Measurements from ENCODE around the gene SMPD1. TPM values are rescaled to one million over a fixed set of nuclear protein-coding genes. Genes with fewer than 3 reads are reported as not detected.

SMPD1 gene
- total and polyA plus RNA-seq, 2 of the 4 experiments (the other 2 are of a cell fraction) = 19.5 to 108 TPM

DNA sequence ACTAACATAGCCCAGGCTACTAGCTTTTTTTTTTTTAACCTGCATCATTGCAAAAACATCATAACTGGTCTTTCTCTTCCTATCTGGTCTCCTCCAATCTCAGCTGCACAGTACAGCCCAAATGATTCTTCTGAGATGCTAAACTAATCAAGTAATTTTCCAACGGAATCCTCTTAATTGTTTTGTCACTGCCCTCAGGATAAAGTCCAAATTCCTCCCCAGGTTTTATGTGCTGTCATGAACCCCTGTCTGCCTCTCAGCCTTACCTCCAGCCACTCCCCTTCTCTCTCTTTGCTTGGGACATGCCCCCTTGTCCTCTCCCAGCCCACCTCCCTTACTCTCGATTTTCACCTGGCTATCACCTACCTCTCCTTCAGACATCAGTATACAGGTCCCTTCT, 16.1 kb downstream of the SMPD1 start:
- H3K23ac ChIP-seq (ENCODE audit: low read depth, low read length) = no peak overlapping the region
- H4K5ac ChIP-seq (ENCODE audit: low read depth, low read length) = no peak overlapping the region
- H3K9me1 ChIP-seq (ENCODE audit: insufficient read depth, low read length) = peaks cover 29% of the 10 kb centered on the region
- H3K9ac ChIP-seq (ENCODE audit: low read depth, low read length) = no peak overlapping the region
- ATAC-seq (ENCODE audit: low read depth) (no peak), DNase-seq (no peak)
- no peak overlapping the region for H4K8ac ChIP-seq (ENCODE audit: low read depth in 2 of 2, low read length in 2 of 2)
- 58% methylated on average over 2 of the region's 2 CpGs; no CpG with 5 or more reads in 1 of the 2 experiments for WGBS, 2 experiments (ENCODE audit: extremely low coverage in 2 of 2, insufficient read length in 1 of 2)
- no peak overlapping the region for H4K91ac ChIP-seq (ENCODE audit: insufficient read depth, low read depth, low read length)
- H3K4me3 ChIP-seq (ENCODE audit: insufficient read depth, low read depth, low read length) = no peak overlapping the region
- no peak overlapping the region for H3K4ac ChIP-seq (ENCODE audit: low read depth, low read length)
- no peak overlapping the region for H2BK20ac ChIP-seq (ENCODE audit: low read depth, low read length)
- peaks cover 8% of the 10 kb centered on the region for H4K20me1 ChIP-seq (ENCODE audit: insufficient read depth, low read length)
- intact Hi-C loops (cut with micrococcal nuclease) (no loop called here), in situ Hi-C loops (cut with MboI; ENCODE audit: low sequenced_read_pairs) (no loop called here), dilution Hi-C loops (cut with HindIII; ENCODE audit: low sequenced_read_pairs, unreplicated experiment) (no loop called here)
- ChIA-PET CTCF (interaction anchor here (0.6 to 1.0 kb wide), 2 partner anchors 13 to 1442 kb away, joined by 3 to 4 read pairs; partner anchors contain the start of gene APBB1), POLR2A (ENCODE audit: unreplicated experiment) (no interaction called here)
- no TSS peak for BruUV-seq (replicated peaks)
- no peak overlapping the region for H3K4me2 ChIP-seq (ENCODE audit: low read depth, low read length)
- H3K27me3 ChIP-seq (ENCODE audit: control insufficient read depth, insufficient read depth, low read length) = no peaks in the 10 kb centered on the region
- peaks cover 4 to 24% of the 10 kb centered on the region in 2 experiments for H3K79me1 ChIP-seq (ENCODE audit: low read depth in 1 of 2, low read length in 2 of 2)
- H3K4me1 ChIP-seq (ENCODE audit: control insufficient read depth, insufficient read depth, low read length) = peaks cover 8% of the 10 kb centered on the region
- no peaks in the 10 kb centered on the region for H3K9me3 ChIP-seq (ENCODE audit: control insufficient read depth, insufficient read depth, low read length)
- no peak overlapping the region for H2AK5ac ChIP-seq (ENCODE audit: low read depth, low read length)
- H2BK120ac ChIP-seq (ENCODE audit: low read depth, low read length) = no peak overlapping the region
- H2BK5ac ChIP-seq (ENCODE audit: low read depth, low read length, poor library complexity, severe bottlenecking) = no peak overlapping the region
- H2AFZ ChIP-seq (replicated peaks; ENCODE audit: low read length, poor library complexity) = no peak overlapping the region
- H3K14ac ChIP-seq (replicated peaks; ENCODE audit: low read depth, low read length) = no peak overlapping the region
- no peak overlapping the region for H2AK9ac ChIP-seq (replicated peaks; ENCODE audit: low read depth, low read length, poor library complexity)
- H3K56ac ChIP-seq (ENCODE audit: extremely low read depth, insufficient read depth, low read length) = no peak overlapping the region
- TF ChIP-seq MAFK (IDR thresholded peaks at IDR 0.05; ENCODE audit: low read depth, low read length) = no peak
- TF ChIP-seq MAZ (IDR thresholded peaks at IDR 0.05; ENCODE audit: borderline replicate concordance, low read depth, low read length) = no peak
- no peak for TF ChIP-seq RFX5 (IDR thresholded peaks at IDR 0.05; ENCODE audit: low read depth, low read length)
- TF ChIP-seq USF2 (IDR thresholded peaks at IDR 0.05; ENCODE audit: low read depth, low read length) = no peak
- TF ChIP-seq RAD21 (IDR thresholded peaks at IDR 0.05; ENCODE audit: low read length) = no peak
- no peak for TF ChIP-seq FOS (IDR thresholded peaks at IDR 0.05; ENCODE audit: low read depth, low read length)
- no peak for TF ChIP-seq POLR2A (IDR thresholded peaks at IDR 0.05; ENCODE audit: low read depth, low read length)
- no peak for TF ChIP-seq MXI1 (IDR thresholded peaks at IDR 0.05; ENCODE audit: borderline replicate concordance, low read depth, low read length)
- TF ChIP-seq, protein P1, sequence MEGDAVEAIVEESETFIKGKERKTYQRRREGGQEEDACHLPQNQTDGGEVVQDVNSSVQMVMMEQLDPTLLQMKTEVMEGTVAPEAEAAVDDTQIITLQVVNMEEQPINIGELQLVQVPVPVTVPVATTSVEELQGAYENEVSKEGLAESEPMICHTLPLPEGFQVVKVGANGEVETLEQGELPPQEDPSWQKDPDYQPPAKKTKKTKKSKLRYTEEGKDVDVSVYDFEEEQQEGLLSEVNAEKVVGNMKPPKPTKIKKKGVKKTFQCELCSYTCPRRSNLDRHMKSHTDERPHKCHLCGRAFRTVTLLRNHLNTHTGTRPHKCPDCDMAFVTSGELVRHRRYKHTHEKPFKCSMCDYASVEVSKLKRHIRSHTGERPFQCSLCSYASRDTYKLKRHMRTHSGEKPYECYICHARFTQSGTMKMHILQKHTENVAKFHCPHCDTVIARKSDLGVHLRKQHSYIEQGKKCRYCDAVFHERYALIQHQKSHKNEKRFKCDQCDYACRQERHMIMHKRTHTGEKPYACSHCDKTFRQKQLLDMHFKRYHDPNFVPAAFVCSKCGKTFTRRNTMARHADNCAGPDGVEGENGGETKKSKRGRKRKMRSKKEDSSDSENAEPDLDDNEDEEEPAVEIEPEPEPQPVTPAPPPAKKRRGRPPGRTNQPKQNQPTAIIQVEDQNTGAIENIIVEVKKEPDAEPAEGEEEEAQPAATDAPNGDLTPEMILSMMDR (conservative IDR thresholded peaks at IDR 0.05; ENCODE audit: low read depth, low read length) = no peak
- TF ChIP-seq BHLHE40 (IDR thresholded peaks at IDR 0.05; ENCODE audit: low read depth, low read length) = no peak
- no peak for TF ChIP-seq SMC3 (IDR thresholded peaks at IDR 0.05; ENCODE audit: low read depth, low read length)
- no peak for TF ChIP-seq CHD1 (IDR thresholded peaks at IDR 0.05; ENCODE audit: low read depth, low read length)
- no peak for TF ChIP-seq NFE2L2 (IDR thresholded peaks at IDR 0.05; ENCODE audit: low read depth, low read length)
- TF ChIP-seq CEBPB (IDR thresholded peaks at IDR 0.05; ENCODE audit: low read depth, low read length) = no peak
- no peak for TF ChIP-seq RCOR1 (IDR thresholded peaks at IDR 0.05; ENCODE audit: insufficient replicate concordance, low read length)
- TF ChIP-seq ELK1 (IDR thresholded peaks at IDR 0.05; ENCODE audit: borderline replicate concordance, low read depth, low read length) = no peak
- peaks cover 24% of the 10 kb centered on the region for H3K36me3 ChIP-seq (ENCODE audit: control insufficient read depth, insufficient read depth, low read length)
- H3K18ac ChIP-seq (ENCODE audit: low read depth, low read length) = no peak overlapping the region
- no peak overlapping the region for H2BK15ac ChIP-seq (ENCODE audit: low read depth, low read length)
- H3K27ac ChIP-seq (ENCODE audit: insufficient read depth, low read length) = no peak overlapping the region
